Measurements from ENCODE around the gene RNF148.

The RNF148 gene, protein sequence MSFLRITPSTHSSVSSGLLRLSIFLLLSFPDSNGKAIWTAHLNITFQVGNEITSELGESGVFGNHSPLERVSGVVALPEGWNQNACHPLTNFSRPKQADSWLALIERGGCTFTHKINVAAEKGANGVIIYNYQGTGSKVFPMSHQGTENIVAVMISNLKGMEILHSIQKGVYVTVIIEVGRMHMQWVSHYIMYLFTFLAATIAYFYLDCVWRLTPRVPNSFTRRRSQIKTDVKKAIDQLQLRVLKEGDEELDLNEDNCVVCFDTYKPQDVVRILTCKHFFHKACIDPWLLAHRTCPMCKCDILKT

DNA sequence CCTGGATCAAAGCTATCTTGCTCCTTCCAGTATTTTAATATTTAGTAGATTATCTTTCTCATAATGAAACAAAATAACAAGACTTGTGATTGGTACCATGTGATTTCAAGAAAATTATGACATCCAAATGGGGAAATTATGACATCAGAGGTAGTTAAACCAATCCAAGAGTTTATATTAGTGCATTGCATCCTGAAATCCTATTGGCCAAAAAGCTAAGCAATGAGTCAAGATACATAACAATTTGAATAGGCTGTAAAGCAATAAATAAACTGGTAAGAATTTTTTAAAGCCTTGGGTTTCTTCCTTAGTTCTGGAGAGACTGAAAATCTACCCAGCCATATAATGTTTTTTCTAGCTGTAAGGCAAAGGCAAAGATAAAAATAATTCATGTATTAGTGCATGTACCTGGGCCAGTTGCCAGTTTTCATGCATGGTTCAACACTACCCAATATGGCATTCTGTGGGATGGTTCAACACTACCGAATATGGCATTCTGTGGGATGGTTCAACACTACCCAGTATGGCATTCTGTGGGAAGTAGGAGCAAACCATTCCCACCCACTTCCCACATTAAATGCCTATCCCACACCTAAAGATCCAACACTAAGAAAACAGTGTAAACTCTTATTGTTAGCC, at the start of gene RNF148:
RNF148 (minus strand) TSS at position 51 of the 639 bp plus-strand sequence. CDS start 172 bp downstream, outside the sequence.
- DNase-seq (ENCODE audit: low read depth in 2 of 2) = no peak

DNA sequence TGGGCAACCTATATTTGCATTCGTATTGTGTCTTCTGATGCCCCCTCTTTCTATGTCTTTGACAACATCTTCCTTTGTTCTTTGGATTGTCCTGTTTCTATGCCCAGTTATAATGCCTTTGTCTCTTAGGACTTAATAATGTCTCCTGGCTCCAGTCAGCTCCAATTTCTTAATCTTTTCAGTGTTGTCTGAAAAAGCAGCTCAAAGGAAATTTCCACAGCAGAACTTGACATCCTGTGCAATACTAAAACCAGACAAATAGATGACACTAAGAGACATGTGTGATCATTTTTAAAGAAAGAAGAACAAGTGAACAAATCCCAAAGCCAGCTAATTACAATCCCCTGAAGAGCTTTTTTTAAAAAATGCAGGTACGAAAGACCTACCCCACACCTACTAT, 47.7 kb upstream of the RNF148 start:
- no peak for DNase-seq (ENCODE audit: low read depth in 2 of 2)

DNA sequence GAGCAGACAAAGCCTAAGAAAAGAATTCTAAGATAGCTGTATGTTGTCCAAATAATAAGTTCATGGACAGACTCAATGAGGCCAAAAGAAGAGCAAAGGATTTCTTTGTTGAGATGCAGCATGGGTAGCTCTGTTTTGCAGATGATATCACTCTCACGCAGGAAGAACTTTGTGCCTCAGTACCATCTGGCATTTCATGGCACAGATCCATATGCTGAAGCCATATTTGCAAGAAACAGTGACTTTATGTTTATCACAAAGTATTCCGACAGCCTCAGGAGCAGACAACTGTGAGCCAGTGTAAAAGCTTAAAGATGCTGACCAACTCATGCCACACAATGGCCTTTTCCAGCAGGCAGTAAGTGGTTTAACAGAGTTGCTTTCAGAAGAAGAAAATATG, 45.5 kb upstream of the RNF148 start:
- DNase-seq (ENCODE audit: low read depth in 2 of 2) = no peak

DNA sequence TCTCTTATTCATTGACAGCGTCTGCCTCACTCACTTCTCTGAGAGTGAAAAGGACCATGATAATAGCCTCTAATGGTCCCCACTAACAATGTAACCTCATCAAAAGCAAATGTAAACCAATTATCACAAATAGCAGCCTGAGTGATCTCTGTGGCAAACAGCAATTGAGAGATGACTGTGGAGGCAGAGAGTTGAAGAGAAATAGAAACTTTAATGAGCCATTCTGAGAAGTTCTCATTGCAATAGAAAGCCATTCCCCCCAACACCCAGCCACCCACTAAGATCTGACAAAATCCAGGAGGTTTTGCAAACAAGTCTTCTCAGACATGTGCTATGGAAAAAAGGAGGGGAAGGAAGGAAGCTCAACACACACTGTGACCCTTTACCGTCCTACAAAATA, 44.2 kb upstream of the RNF148 start:
- DNase-seq (ENCODE audit: low read depth in 2 of 2) = no peak

DNA sequence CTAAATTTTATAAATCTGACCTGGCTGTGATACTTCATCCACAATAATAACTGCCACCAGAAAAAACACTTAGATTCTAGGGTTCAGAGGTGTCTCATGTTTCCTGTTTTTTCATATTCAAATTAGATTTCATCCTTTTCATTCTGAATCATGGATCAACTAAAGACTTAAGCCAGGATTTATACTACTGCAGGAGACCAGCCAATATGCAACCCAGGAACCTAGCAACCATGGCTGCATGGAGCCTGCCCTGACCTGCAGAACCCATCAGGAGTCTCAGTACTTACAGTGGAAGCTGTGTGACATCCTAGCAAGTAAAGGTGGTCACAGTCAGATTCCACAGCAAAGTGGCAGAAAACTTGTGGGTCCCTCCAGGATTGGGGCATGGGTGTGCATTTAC, 40.5 kb upstream of the RNF148 start:
- DNase-seq (ENCODE audit: low read depth in 2 of 2) = no peak

DNA sequence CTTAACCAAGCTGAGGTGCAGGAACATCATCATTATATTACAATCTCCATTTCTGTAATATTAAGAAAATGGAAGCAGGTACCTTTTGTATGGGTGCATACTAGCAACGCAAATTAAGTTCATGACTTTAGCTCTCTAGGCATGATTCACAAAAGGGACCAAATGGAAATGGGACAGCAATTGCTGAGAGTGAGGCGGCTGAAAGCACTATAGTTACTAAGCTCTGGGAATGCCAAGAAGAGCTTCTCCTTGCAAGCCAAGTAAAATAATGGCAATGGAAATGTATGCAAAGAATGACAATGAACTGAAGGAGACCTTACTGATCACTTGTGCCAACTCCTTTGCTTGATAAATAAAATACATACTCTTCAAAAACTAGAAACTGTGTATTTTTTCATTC, 36.2 kb upstream of the RNF148 start:
- no peak for DNase-seq (ENCODE audit: low read depth in 2 of 2)

DNA sequence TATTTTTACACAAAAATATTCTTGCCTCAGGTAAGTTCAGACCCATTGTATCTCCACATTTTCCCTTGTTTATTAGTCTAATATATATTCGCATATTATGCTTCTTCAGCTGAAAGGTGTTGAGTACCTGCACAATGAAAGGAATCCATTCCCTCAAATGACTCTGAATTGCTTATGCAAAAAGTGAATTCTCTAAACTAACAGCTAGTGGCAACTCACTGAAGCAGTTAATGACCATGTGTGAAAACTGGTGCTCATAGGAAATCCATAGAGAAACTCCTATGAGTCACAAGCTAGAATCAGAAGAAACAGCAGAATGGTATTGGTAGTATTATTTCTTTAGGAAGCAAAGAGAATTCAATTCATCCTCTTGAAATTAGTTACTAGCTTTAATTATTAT, 33.5 kb upstream of the RNF148 start:
- no peak for DNase-seq (ENCODE audit: low read depth in 2 of 2)

DNA sequence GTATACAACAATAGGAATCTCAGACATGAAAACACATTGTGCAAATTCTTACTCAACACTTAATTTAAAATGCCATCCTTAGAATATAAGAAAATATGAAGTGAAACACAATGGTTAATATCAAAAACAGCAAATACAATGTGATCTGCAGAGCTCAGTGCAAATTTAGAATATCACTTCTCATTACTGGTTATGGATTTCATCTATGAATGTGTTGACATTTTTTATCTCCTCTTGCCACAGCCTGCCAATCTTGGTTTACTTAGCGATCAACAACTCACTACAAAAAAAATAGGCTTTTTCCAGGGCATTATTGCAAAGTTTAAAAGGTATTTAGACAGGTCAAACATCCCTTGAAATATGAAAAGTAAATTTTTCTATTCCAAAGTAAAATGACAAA, 25.0 kb upstream of the RNF148 start:
- no peak for DNase-seq (ENCODE audit: low read depth in 2 of 2)

DNA sequence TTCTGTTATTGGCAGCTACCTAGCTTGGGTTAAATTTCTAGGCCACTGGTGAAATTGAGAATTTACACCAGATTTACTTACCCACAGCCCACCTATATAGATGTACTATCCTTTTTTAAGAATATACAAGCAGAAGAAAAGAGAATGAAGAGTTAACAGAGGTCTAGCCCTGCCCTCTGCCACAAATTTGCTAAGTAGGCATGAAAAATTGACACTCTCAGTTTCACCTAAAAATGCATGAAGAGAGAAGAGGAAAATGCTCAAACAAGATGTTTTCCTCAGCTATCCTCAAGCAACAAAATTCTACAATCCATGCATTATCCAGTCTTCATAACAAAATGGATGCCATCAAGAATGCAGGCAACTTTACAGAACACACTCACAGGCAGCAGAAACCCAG, 24.6 kb upstream of the RNF148 start:
- no peak for DNase-seq (ENCODE audit: low read depth in 2 of 2)

DNA sequence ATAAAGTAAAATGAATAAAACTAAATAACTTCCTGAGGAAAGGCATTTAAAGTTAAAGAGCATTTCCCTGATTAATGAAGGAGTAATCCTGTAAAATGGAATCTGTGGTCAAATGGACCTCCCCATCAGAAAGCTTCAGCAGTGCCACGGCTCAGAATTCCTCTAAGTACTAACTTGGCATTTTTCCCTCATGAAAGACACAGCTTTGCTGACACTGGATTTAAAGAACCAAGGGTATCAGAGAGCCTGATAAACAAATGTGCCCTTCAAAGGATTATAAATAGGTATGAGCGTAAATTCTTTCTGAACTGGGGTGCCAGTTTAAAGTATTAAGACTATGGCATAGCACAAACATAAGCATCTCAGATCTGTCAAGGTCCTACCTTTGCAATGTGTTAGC, 24.2 kb upstream of the RNF148 start:
- DNase-seq (ENCODE audit: low read depth in 2 of 2) = no peak

DNA sequence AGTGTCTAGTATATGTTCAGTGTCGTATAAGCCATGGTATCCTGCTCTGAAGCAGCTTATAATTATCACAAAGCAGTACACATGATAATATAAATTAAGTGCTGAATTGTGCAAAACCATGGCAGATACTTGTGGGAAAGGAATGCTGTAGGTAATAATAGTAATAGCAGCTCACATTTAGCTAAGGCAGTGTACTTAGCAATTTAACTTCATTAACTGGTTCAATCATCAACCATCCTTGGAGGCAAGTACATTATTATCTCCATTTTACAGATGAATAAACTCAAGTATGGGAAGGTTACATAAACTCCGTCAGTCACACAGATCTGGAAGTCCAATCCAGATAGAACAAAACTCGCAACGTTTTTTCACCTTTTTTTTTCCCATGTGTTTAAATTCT, 21.6 kb upstream of the RNF148 start:
- DNase-seq (ENCODE audit: low read depth in 2 of 2) = no peak

DNA sequence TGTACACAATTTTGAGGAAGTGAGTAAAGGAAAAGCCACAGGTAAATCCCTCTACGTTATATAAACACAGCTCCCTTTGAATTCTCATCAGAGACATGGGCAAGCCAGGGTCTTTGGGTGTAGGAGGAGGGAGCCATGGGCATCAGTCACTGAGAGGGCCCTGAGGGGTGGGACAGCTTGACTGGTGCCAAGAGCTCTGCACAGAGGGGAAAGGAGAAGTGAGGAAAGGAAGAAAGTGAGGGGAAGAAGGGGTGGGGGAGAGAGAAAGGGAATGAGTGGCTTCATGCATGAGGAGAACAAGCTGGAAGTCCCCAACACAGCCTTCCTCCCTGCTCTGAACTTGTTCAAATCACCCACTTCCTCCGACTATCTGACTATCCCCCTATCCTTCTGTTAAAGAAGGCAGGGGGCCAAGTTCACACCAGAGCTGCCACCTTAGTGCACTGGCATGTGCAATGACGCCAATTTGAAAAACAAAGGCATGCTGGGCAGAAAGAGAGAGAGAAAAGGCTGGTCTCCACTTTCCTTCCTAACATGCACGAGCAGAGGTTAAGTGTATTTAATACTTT, 16.4 kb upstream of the RNF148 start:
- no peak for DNase-seq (ENCODE audit: low read depth in 2 of 2)

DNA sequence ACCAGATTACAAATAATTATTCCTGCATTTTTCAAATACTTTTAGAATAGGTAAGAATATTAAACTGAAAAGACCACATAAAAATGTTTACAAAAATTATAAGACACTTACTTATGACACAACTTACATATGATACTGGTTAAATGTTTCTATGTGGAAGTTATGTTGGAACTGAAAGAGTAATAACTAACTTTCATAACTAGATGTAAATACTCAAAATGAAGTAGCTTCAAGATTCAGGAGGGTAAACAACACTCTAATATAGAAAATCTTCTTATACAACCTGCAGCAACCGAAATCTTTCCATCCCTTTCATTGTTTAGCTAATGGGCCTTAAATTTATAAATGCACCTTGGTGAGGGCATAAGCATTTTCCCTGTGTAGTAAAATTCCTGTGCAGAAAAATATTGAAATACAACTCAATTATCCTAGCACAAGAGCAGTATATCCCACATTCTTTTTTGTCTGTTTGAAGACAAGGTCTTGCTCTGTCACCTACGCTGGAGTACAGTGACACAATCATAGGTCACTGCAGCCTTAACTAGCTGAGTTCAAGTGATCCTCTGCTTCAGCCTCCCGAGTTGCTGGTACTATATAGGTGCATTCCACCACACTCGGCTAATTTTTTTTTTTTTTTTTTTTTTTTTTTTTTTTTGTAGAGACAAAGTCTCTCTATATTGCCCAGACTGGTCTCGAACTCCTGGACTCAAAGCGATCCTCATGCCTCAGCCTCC, 14.8 kb upstream of the RNF148 start:
- no peak for DNase-seq (ENCODE audit: low read depth in 2 of 2)

DNA sequence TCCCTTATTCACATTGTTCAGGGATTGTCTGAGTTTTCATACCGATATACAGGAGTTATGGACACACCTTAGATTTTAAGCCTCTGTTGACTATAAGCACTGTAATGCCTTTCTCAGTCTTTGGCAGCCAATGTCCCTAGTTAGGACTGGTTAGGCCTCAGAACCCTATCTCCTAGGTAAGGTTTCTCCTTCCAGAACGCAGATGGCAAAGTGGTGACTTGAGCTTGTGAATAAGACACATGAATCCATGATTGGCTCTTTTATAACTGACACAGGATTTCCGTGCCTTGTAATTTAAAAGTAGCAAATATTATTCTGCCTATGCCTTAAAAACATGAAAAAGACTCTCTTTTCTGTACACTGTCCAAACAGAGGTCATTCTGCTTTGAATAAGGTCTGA, 12.5 kb upstream of the RNF148 start:
- DNase-seq (ENCODE audit: low read depth in 2 of 2) = no peak

DNA sequence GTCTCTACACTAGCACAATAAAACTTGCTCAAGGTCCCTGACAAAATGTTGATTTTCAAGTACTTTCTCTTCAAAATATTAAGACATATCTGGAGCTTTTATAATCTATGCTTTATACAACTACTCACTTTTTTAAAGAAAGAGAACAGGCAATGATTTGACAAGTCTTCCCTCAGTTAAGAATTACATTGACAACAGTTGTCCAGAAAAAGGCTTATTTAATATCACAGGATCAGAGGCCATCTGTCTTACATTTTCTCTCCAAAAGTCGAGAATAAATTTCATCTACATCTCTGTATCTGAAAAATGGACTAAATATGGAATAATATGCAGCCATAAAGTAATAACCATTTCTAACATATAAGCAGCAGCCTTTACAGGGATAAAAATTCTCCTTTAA, 8.2 kb upstream of the RNF148 start:
- no peak for DNase-seq (ENCODE audit: low read depth in 2 of 2)

DNA sequence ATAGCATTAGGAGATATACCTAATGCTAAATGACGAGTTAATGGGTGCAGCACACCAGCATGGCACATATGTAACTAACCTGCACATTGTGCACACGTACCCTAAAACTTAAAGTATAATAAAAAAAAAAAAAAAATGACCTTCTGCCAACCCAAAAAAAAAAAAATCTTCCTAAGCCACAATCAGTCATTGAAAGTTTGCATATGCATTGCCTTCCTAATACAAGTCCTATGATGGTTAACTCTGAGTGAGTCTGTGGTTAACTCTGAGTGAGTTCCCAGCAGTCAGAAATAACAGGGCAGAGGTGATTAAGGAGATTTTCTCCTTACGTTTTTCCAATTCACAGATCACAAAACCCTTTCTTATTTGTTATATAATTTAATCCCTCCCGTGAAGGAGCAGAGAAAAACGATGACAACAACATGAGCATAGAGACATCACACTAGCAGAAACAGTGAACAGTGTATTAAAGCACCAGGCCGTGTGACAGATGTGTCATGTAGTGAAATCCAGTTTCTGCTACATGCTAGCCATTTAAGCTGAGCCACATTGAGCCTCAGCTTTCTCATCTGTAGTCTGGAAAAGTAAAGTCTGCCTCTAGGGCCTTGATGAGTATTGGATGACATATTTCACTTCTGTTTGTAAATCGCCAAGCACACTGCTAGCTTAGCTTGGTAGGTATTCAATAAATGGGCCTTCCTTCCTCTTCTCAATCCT, 7.4 kb upstream of the RNF148 start:
- no peak for DNase-seq (ENCODE audit: low read depth in 2 of 2)

DNA sequence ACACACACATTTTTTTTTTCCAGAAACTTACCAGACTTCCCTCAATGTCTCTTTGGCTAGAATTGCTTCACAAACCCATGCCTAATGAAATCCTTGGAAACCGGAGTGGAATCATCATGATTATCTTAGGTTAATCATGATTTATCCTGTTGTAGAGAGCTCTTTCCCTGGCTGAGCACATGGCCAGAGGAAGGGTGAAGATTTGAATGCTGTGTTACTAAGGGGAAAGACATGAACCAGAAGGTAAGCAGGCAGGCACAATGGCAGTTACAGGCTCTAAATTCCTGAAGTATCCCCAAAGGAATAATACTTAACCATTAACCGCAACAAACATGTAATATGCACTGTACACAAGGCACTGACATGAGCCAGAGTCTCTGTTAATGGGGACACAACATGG, 4.1 kb upstream of the RNF148 start:
- DNase-seq (ENCODE audit: low read depth in 2 of 2) = no peak

DNA sequence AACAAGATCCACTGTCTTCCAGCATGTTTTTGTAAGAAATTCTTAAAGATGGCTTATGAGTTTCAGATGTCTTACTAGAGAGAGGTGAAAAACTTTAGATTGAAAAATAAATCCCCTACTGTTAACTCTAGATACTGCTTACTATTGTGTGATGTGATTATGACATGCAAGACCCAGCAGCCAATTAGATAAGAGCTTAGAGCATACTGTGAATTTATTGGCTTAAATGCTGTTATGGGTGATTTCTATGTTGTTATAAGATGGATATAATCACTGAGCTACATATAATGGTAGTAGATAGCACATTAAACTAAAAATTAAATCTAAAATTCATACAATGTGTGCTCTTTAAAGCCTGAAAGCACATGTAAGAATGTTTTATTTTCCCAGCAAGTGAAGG, 3.7 kb downstream of the RNF148 start, which contains the start of gene RNF133:
RNF133 (minus strand) TSS at position 101 of the 400 bp plus-strand sequence. CDS start 199 bp downstream, outside the sequence.
- DNase-seq (ENCODE audit: low read depth in 2 of 2) = no peak

DNA sequence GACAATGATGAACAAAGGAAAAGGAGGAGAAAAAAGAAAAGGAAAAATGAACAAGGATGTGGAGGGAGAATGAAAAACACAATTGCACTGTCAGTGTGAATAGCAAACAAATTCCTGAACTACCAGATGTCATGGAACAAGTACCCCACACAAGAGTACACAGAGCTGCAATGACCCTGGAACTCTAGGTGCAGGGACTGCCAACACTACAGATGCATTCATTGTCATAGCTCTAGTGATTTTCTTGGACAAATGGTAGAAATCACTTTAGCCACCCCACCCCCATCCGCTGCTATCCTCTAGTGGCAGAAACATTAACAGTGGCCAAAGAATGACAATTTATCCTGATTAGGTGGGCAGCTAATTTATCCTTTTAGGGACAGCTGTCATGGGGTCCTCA, 6.9 kb downstream of the RNF148 start:
- DNase-seq (ENCODE audit: low read depth in 2 of 2) = no peak

DNA sequence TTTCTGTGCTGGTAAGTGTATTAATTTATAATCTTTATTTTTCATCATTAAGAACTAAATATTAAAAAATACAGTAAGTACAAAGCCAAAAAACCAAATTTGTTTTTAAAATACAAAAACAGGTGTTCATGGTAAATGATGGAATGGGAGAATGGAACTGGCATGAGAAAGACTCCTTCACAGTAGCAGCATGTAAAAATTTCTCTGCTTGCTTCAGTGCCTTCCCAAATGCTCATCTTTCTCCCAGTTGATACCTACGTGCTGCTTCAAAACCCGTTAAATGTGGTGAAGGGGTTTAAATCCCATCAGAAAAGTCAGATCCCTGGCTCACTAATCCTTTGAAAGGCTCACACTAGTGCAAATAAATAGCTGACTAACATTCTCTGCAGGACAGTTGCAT, 8.0 kb downstream of the RNF148 start:
- DNase-seq (ENCODE audit: low read depth in 2 of 2) = no peak

DNA sequence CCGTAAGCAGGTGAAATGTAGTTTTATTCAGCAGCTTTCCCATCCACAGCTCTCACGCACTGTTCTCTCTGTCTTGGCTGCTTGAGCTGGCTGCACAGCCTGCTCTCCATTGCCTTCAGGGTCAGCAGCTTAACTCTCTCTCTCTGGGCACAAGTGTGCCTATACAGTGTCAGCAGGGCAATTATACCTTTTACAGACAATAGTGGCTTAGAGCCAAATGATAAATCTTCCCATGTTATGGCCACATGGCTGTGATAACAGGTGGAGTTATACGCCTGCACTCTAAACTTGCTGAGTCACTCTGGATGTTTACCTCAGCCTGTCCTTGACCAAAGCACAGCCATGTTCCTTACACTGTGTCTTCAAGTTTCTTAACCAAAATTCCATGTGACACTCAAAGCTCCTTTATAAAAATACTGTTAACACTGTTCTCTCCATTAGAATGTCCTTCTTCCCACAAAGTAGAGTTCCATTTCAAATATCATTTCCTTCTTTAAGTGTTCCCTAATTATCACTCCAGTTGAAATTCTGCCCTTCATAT, 9.9 kb downstream of the RNF148 start:
- no peak for DNase-seq (ENCODE audit: low read depth in 2 of 2)

Data from fibroblast of skin of left biceps (primary cell).